DMS 273 (cell line): ENCODE data around the gene SLC28A2.
"Not testable (repeated sequence)": the region's sequence is repeated elsewhere in the genome, so short reads cannot be mapped to it uniquely, and the experiment has no call there.

Experiments used
- DNase-seq: peaks from one replicate; lab custom pipeline; 2025; ENCODE audit not compliant: unreplicated experiment; lab: John Stamatoyannopoulos, UW

SLC28A2 gene

DNA sequence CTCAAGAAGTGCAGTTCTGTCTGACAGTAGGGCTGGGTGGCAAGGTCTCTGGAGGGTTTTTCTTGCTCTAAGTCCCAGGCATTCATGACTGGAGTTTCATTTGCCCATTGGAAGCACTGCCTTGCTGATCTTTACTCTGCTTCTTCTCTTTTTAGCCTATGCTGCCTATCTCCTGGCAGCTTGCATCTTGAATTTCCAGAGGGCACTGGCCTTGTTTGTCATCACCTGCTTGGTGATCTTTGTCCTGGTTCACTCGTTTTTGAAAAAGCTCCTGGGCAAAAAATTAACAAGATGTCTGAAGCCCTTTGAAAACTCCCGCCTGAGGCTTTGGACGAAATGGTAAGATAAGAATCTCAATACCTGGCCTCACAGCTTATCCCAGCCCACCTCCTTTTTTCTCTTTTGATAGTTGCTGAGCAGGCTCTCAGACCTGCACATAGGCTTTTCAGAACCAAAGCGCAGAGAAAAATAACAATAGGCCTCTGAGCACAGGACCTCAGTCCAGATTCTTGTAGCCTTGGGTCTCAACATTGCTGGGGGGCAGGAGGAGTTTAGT, 10.9 kb downstream of the SLC28A2 start:
- no peak for DNase-seq

DNA sequence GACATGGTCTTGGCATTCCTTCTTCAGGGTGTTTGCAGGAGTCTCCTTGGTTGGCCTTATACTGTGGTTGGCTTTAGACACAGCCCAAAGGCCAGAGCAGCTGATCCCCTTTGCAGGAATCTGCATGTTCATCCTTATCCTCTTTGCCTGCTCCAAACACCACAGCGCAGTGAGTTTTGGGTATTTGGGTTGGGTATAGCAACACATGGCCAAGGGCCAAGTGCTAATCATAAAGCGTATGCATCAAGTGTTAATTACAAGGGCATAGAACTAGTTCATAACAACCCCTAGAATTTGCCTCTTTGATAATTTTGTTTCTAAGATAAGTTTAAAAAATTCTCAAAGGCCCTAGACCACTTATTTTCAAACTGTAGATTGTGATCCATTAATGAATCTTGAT, 11.8 kb downstream of the SLC28A2 start:
- no peak for DNase-seq

DNA sequence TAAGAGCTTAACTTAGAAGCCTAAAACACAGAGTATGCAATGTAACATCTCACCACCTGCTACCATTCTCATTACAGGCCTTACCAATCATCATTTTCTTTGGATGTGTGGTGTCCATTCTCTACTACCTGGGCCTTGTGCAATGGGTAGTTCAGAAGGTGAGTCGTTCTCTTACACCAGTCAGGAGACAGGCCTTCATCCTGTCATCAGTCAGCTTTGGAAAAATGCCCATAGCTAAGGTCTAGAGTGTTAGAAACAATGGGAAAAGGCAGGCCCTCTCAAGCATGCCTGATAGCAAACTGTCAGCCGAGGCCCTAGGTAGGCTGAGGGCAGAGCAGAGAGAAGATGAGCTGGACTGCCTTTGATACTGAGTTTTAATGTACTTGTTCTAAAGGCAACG, 13.5 kb downstream of the SLC28A2 start:
- no peak for DNase-seq

DNA sequence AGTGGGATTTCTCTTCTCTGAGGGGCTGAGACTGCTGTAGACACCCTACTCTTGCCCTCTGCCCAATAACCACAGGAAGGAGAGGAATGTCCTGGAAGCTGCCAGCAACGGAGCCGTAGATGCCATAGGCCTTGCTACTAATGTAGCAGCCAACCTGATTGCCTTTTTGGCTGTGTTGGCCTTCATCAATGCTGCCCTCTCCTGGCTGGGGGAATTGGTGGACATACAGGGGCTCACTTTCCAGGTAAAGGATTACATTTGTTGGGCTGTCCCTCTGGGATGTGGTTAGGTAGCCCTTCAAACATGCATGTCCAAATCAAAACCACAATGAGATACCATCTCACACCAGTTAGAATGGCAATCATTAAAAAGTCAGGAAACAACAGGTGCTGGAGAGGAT, 16.1 kb downstream of the SLC28A2 start:
- DNase-seq, result peak; percentile 5

GRCh38 chr15:45274636-45275380, 22.8 kb downstream of the SLC28A2 start:
- DNase-seq, result no peak

DNA sequence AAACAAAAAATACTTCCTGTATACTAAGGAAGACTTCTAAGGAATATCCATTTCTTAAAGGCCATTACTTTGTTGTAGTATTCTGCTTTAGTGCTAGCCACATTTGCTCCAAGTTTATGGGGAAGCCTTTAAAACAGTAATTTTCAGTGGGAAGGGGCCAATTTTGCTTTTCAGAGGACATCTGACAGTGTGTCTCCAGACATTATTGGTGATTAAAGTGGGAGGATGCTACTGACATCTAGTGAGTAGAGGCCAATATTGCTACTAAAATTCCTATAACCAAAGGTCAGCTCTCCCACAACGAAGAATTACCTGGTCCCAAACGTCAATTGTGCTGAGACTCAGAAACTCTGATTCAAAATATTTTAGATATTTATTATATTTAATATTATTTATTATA, 24.8 kb downstream of the SLC28A2 start:
- peak; percentile 65 for DNase-seq

GRCh38 chr15:45279024-45279698, 27.1 kb downstream of the SLC28A2 start:
- DNase-seq, result peak; percentile 97

DNA sequence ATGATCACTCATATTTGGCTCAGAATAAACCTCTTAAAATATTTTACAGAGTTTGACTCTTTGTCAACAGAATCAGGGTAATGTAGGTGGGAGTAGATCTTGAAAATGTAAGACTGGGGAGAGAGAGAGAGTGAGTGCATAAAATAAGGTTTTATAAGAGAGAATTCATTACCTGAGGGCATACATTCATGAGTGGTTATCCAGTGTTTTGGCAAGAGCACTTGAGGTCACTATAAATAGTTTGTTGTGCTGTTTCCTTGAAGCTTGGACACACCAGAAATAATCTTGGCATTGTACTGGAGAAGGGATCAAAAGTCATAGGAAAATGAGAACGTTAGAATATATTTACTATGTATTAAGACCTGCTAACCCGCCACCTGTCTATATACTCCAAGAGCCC, 33.4 kb downstream of the SLC28A2 start:
- DNase-seq, result no peak

GRCh38 chr15:45287390-45287956, 35.4 kb downstream of the SLC28A2 start:
- no peak for DNase-seq

DNA sequence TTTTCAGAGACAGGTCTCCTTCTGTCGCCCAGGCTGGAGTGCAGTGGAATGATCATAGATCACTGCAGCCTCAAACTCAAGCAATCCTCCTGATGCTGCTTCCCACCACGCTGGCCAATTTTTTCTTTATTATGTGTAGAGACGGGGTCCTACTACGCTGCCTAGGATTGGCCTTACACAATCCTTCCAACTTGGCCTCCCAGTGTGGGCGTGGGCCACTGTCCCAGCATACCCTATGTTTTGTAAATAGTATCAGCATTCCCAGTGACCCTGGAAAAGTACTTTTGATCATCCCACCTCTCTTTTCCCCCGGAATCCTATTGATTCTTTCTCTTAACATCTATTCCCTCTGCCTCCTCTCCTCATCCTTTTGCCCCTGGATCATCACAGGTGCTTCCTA, 36.9 kb downstream of the SLC28A2 start:
- DNase-seq, result no peak

- DNase-seq, result no peak
Observed at GRCh38 chr15:45291822-45292582, 40.0 kb downstream of the SLC28A2 start.

DNA sequence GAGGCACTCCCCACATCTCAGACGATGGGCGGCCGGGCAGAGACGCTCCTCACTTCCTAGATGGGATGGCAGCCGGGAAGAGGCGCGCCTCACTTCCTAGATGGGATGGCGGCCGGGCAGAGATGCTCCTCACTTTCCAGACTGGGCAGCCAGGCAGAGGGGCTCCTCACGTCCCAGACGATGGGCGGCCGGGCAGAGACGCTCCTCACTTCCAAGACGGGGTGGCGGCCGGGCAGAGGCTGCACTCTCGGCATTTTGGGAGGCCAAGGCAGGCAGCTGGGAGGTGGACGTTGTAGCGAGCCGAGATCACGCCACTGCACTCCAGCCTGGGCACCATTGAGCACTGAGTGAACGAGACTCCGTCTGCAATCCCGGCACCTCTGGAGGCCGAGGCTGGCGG, 41.3 kb downstream of the SLC28A2 start:
- not testable (repeated sequence) for DNase-seq

- not testable (repeated sequence) for DNase-seq
Observed at GRCh38 chr15:45298964-45299378, 46.9 kb downstream of the SLC28A2 start.

GRCh38 chr15:45304711-45305110, 52.7 kb downstream of the SLC28A2 start:
- DNase-seq, result no peak

- no peak for DNase-seq
Observed at GRCh38 chr15:45306105-45306504, 54.1 kb downstream of the SLC28A2 start.

DNA sequence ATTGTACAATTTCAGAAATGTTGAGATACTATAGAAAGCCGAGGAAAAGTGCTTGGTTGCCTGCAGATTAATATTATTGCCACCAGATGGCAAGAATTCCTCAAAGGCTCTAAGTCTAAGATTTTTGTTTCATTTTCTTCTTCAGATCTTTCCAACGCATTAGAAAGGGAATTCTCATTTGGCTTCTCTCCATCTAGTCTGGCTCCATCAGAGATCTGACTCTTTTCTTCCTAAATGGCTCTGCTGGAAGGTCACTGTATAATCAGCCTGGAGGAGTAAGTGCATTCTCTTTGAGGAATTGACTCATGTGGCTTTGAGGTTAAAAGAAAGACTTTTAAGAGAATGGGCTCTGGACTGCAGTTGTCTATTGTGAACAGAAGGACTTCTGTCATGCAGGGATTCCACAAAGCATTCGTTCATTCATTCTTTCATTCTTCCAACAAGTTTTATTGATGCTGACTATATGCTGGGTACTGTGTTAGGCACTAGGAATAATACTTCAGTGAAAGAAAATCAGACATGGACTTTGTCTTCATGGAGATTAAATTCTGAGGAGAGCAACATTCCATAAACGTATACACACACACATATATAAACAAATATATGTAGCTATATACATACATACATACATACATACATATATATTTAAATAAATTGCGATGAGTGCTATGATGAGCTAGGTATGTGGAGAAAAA, 55.3 kb downstream of the SLC28A2 start:
- peak; percentile 57 for DNase-seq

DNA sequence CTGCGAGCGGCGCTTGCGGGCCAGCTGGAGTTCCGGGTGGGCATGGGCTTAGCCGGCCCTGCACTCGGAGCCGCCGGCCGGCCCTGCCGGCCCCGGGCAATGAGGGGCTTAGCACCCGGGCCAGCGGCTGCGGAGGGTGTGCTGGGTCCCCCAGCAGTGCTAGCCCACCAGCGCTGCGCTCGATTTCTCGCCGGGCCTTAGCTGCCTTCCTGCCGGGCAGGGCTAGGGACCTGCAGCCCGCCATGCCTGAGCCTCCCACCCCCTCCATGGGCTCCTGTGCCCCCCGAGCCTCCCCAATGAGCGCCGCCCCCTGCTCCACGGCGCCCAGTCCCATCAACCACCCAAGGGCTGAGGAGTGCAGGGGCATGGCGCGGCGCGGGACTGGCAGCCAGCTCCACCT, 62.1 kb downstream of the SLC28A2 start:
- not testable (repeated sequence) for DNase-seq

GRCh38 chr15:45314960-45315359, 62.9 kb downstream of the SLC28A2 start:
- no peak for DNase-seq

GRCh38 chr15:45319472-45320214, 67.6 kb downstream of the SLC28A2 start:
- DNase-seq, result no peak
